CD14-positive monocyte (primary cell): ENCODE data around the gene PPM1M. TPM values are rescaled to one million over a fixed set of nuclear protein-coding genes. Genes with fewer than 3 reads are reported as not detected.

Experiments used
- DNase-seq, 3 donors: peaks; one replicate each; pipeline ENCODE4 v3.0.0-alpha.2; 2011 to 2022
- H2AFZ ChIP-seq: 2 replicates; pipeline ENCODE4 v1.6.0; 2012; ENCODE audit warnings: mild to moderate bottlenecking, low read depth, low read length, inconsistent platforms; ENCODE audit not compliant: insufficient read depth, poor library complexity, severe bottlenecking
- H3K27ac ChIP-seq, 2 donors: 1 replicate in 1 of 2; 2 replicates in 1 of 2; pipeline ENCODE4 v1.5.1; 2012 to 2013; ENCODE audit warnings: low read length in 2 of 2, control low read depth in 1 of 2, inconsistent platforms in 1 of 2, low read depth in 1 of 2, mild to moderate bottlenecking in 1 of 2
- H3K27me3 ChIP-seq, 2 donors: one replicate each; pipeline versions ENCODE4 v1.6.0 to v1.6.1; 2011 to 2013; ENCODE audit warnings: low read length in 2 of 2; ENCODE audit not compliant: control insufficient read depth in 2 of 2, insufficient read depth in 2 of 2
- H3K36me3 ChIP-seq, 2 donors: replicated peaks in 1 of 2; 1 replicate in 1 of 2; 2 replicates in 1 of 2; pipeline versions ENCODE4 v1.5.1 to v1.6.1; 2012 to 2013; ENCODE audit warnings: low read length in 2 of 2, control low read depth in 1 of 2, inconsistent platforms in 1 of 2, mild to moderate bottlenecking in 1 of 2; ENCODE audit not compliant: insufficient read depth in 2 of 2, control insufficient read depth in 1 of 2
- H3K4me1 ChIP-seq, 2 donors: 1 replicate in 1 of 2; 2 replicates in 1 of 2; pipeline versions ENCODE4 v1.5.1 to v1.6.1; 2012 to 2013; ENCODE audit warnings: low read length in 2 of 2, control low read depth in 1 of 2, inconsistent platforms in 1 of 2, mild to moderate bottlenecking in 1 of 2, moderate library complexity in 1 of 2; ENCODE audit not compliant: insufficient read depth in 2 of 2, control insufficient read depth in 1 of 2
- H3K4me2 ChIP-seq: replicated peaks from 2 replicates; pipeline ENCODE3; 2012; ENCODE audit warnings: low read length, moderate library complexity, mild to moderate bottlenecking; ENCODE audit not compliant: poor library complexity, severe bottlenecking; ENCODE audit errors: extremely low read depth
- H3K4me3 ChIP-seq, 3 experiments: fragments of 200-600 bp in 1 of 3; sonication (generic) in 1 of 3; replicated peaks in 1 of 3; 1 replicate in 2 of 3; 2 replicates in 1 of 3; pipeline ENCODE4 v1.5.1; 2011 to 2013; ENCODE audit warnings: low read length in 3 of 3, mild to moderate bottlenecking in 3 of 3, control low read depth in 2 of 3, low read depth in 2 of 3, inconsistent platforms in 1 of 3, moderate library complexity in 1 of 3
- H3K79me2 ChIP-seq: 2 replicates; pipeline ENCODE4 v1.6.0; 2012; ENCODE audit warnings: mild to moderate bottlenecking, control low read depth, inconsistent platforms, low read length, moderate library complexity; ENCODE audit not compliant: insufficient read depth
- H3K9ac ChIP-seq: 2 replicates; pipeline ENCODE4 v1.6.0; 2017; ENCODE audit warnings: low read length, mild to moderate bottlenecking; ENCODE audit not compliant: insufficient read depth, poor library complexity, severe bottlenecking
- H3K9me3 ChIP-seq, 2 donors: replicated peaks in 1 of 2; 1 replicate in 1 of 2; 2 replicates in 1 of 2; pipeline versions ENCODE4 v1.5.1 to v1.6.1; 2012 to 2013; ENCODE audit warnings: low read length in 2 of 2, control low read depth in 1 of 2; ENCODE audit not compliant: control insufficient read depth in 1 of 2, insufficient read depth in 1 of 2
- H4K20me1 ChIP-seq: 2 replicates; pipeline ENCODE4 v1.6.0; 2012; ENCODE audit warnings: mild to moderate bottlenecking, low read length, control low read depth, moderate library complexity; ENCODE audit not compliant: insufficient read depth
- H3K27ac Mint-ChIP-seq, 7 donors: one replicate each; pipeline ENCODE4 v1.8.0; 2020; ENCODE audit warnings: mild to moderate bottlenecking in 7 of 7, mixed read lengths in 7 of 7, moderate library complexity in 6 of 7, inconsistent platforms in 2 of 7
- H3K27me3 Mint-ChIP-seq, 3 donors: one replicate each; pipeline ENCODE4 v1.8.0; 2021 to 2022; ENCODE audit warnings: low read depth in 3 of 3, mild to moderate bottlenecking in 3 of 3, mixed read lengths in 3 of 3, moderate library complexity in 3 of 3, inconsistent platforms in 1 of 3
- H3K36me3 Mint-ChIP-seq, 2 donors: one replicate each; pipeline ENCODE4 v1.8.0; 2020; ENCODE audit warnings: mixed read lengths in 2 of 2, inconsistent platforms in 1 of 2, mild to moderate bottlenecking in 1 of 2
- H3K4me1 Mint-ChIP-seq: one replicate; pipeline ENCODE4 v1.8.0; 2020; ENCODE audit warnings: mild to moderate bottlenecking, mixed read lengths
- H3K4me3 Mint-ChIP-seq, 2 donors: one replicate each; pipeline ENCODE4 v1.8.0; 2020; ENCODE audit warnings: mild to moderate bottlenecking in 2 of 2, mixed read lengths in 2 of 2, moderate library complexity in 1 of 2
- H3K9me3 Mint-ChIP-seq, 7 donors: one replicate each; pipeline ENCODE4 v1.8.0; 2020 to 2022; ENCODE audit warnings: mixed read lengths in 7 of 7, mild to moderate bottlenecking in 6 of 7, moderate library complexity in 6 of 7, inconsistent platforms in 2 of 7
- WGBS: methylation state at CpG from one replicate; pipeline ENCODE4 v1.1.5; 2013; ENCODE audit warnings: missing lambda C conversion rate; ENCODE audit not compliant: insufficient coverage; 5-methylcytosine and 5-hydroxymethylcytosine counted together
- intact Hi-C, 2 donors: fragments of 100-400 bp; cut with micrococcal nuclease; formaldehyde crosslinking; loops; one replicate each; pipeline versions ENCODE4 v1.15.0 to v1.15.1; 2023
- polyA plus RNA-seq, 3 donors: library from polyadenylated mRNA; depleted of rRNA in 1 of 3; unstranded in 2 of 3; stranded (reverse) in 1 of 3; fragments of 300-500 nt in 2 of 3; fragments of >200 nt in 1 of 3; fragmentation: Illumina TruSeq in 2 of 3; gene quantifications; 1 replicate in 2 of 3; 2 replicates in 1 of 3; pipeline ENCODE4 v1.2.3, GENCODE V29; 2012 to 2021
- TF ChIP-seq, protein P1 (sequence below): fragments of 200-600 bp; IDR thresholded peaks from one replicate; pipeline ENCODE4 v1.8.0; 2022; ENCODE audit warnings: antibody characterized with exemption, mild to moderate bottlenecking

Gene PPM1M
- polyA plus RNA-seq, 3 donors, result 92.8 to 144 (median 120) TPM

DNA sequence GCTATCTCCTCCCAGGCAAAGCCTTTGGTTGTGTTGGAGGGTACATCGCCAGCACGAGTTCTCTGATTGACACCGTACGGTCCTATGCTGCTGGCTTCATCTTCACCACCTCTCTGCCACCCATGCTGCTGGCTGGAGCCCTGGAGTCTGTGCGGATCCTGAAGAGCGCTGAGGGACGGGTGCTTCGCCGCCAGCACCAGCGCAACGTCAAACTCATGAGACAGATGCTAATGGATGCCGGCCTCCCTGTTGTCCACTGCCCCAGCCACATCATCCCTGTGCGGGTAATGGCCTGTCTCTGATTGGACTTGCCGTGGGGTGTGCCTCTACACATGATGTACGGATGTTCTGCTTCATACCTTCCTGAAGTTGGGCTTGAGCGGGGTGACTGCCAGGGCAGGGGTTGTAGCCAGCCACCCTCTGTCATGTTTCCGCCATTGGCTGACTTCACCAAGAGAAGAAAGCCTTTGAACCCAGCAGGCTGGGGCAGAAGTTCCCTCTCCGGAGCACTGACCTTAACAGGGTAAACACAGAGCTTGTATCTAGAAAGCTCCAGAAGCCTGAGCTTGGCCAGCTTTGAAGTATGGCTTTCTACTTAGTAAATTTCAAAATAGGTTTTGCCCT, 34.2 kb upstream of the PPM1M start:
- no peak for DNase-seq
- H3K27ac Mint-ChIP-seq, result peak overlapping the region; percentile 42 to 93 (median 87)
- Histone ChIP-seq H3K27me3 (no peaks in the 10 kb centered on the region), H3K4me3 (peak overlapping the region in 1 of 3 experiments; percentile 48), H3K9ac (no peak overlapping the region), H3K36me3 (peaks cover 83 to 92% of the 10 kb centered on the region in 2 donors), H4K20me1 (peaks cover 3% of the 10 kb centered on the region), H3K27ac (peak overlapping the region in 1 of 2 donors; percentile 77), H3K79me2 (peaks cover 33% of the 10 kb centered on the region), H3K4me1 (peaks cover 23 to 25% of the 10 kb centered on the region in 2 donors), H3K4me2 (peak overlapping the region; percentile 50), H2AFZ (no peak overlapping the region), H3K9me3 (no peaks in the 10 kb centered on the region)
- peaks cover 0 to 3% (median 0%) of the 10 kb centered on the region in 3 donors for H3K27me3 Mint-ChIP-seq
- peaks cover 89 to 94% of the 10 kb centered on the region in 2 donors for H3K36me3 Mint-ChIP-seq
- 97% methylated on average over 16 of the region's 18 CpGs for WGBS
- peaks cover 36% of the 10 kb centered on the region for H3K4me1 Mint-ChIP-seq
- intact Hi-C loops, result loop anchor here in 1 of 2 donors (5.0 kb wide), 1 partner anchor 54 kb away; no protein-coding TSS in a partner anchor
- TF ChIP-seq, protein P1, sequence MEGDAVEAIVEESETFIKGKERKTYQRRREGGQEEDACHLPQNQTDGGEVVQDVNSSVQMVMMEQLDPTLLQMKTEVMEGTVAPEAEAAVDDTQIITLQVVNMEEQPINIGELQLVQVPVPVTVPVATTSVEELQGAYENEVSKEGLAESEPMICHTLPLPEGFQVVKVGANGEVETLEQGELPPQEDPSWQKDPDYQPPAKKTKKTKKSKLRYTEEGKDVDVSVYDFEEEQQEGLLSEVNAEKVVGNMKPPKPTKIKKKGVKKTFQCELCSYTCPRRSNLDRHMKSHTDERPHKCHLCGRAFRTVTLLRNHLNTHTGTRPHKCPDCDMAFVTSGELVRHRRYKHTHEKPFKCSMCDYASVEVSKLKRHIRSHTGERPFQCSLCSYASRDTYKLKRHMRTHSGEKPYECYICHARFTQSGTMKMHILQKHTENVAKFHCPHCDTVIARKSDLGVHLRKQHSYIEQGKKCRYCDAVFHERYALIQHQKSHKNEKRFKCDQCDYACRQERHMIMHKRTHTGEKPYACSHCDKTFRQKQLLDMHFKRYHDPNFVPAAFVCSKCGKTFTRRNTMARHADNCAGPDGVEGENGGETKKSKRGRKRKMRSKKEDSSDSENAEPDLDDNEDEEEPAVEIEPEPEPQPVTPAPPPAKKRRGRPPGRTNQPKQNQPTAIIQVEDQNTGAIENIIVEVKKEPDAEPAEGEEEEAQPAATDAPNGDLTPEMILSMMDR, result no peak
- H3K9me3 Mint-ChIP-seq, result no peaks in the 10 kb centered on the region
- H3K4me3 Mint-ChIP-seq, result no peak overlapping the region

DNA sequence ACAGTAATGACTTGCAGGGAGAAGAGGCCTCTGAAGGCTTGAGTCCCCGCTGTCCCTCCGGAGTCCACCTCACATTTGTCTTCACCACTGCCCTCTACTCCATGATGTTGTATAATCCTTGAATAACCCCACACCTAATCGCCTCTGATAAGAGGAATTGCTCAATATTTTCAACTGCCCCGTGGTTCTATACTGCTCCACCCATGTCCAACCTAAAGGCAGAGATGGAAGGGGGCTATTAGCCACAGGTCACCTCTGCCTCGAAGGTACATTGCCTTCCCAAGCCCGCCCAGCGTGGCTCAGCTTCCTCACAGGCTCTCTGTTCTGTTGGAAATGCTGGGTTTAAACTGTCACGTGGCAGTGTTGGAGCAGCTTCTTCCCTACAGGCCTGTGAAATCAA, 32.6 kb upstream of the PPM1M start:
- Histone ChIP-seq H3K9ac (no peak overlapping the region), H3K4me1 (peaks cover 40 to 41% of the 10 kb centered on the region in 2 donors), H3K36me3 (peaks cover 71 to 76% of the 10 kb centered on the region in 2 donors), H3K79me2 (peaks cover 24% of the 10 kb centered on the region), H3K4me2 (no peak overlapping the region), H3K9me3 (no peaks in the 10 kb centered on the region), H3K27me3 (no peaks in the 10 kb centered on the region), H3K4me3 (no peak overlapping the region), H2AFZ (no peak overlapping the region), H3K27ac (no peak overlapping the region), H4K20me1 (peaks cover 3% of the 10 kb centered on the region)
- peaks cover 80 to 83% of the 10 kb centered on the region in 2 donors for H3K36me3 Mint-ChIP-seq
- TF ChIP-seq, protein P1, result no peak
- peak overlapping the region in 3 of 7 donors; percentile 43 to 73 (median 51) for H3K27ac Mint-ChIP-seq
- DNase-seq, result no peak
- peaks cover 0 to 3% (median 0%) of the 10 kb centered on the region in 3 donors for H3K27me3 Mint-ChIP-seq
- no peaks in the 10 kb centered on the region for H3K9me3 Mint-ChIP-seq
- intact Hi-C loops, result loop anchor here in 1 of 2 donors (5.0 kb wide), 1 partner anchor 56 kb away; no protein-coding TSS in a partner anchor
- peaks cover 51% of the 10 kb centered on the region for H3K4me1 Mint-ChIP-seq
- WGBS, result 98% methylated on average over 5 of the region's 8 CpGs
- H3K4me3 Mint-ChIP-seq, result no peak overlapping the region
